Fibroblast of lung (primary cell): Measurements from ENCODE around the gene SCMH1. TPM values are rescaled to one million over a fixed set of nuclear protein-coding genes. Genes with fewer than 3 reads are reported as not detected.

Experiments
- DNase-seq, 2 donors: peaks; one replicate each; pipeline versions ENCODE4 v3.0.0 to v3.0.0-alpha.2; 2010; ENCODE audit warnings: low read depth in 2 of 2
- H2AFZ ChIP-seq: 2 replicates; pipeline ENCODE4 v1.5.1; 2012; ENCODE audit warnings: low read length, control low read depth, inconsistent platforms
- H3K27ac ChIP-seq: 2 replicates; pipeline ENCODE4 v1.5.1; 2011; ENCODE audit warnings: low read length, control low read depth; ENCODE audit not compliant: insufficient read depth
- H3K27me3 ChIP-seq: 2 replicates; pipeline ENCODE4 v1.5.1; 2011; ENCODE audit warnings: mild to moderate bottlenecking, low read length; ENCODE audit not compliant: control insufficient read depth, insufficient read depth
- H3K36me3 ChIP-seq: 2 replicates; pipeline ENCODE4 v1.5.1; 2011; ENCODE audit warnings: low read length; ENCODE audit not compliant: control insufficient read depth, insufficient read depth
- H3K4me1 ChIP-seq: 2 replicates; pipeline ENCODE4 v1.5.1; 2011; ENCODE audit warnings: low read length; ENCODE audit not compliant: control insufficient read depth, insufficient read depth; ENCODE audit errors: extremely low read depth
- H3K4me2 ChIP-seq: 2 replicates; pipeline ENCODE4 v1.5.1; 2011; ENCODE audit warnings: low read length, control low read depth; ENCODE audit not compliant: insufficient read depth; ENCODE audit errors: extremely low read depth
- H3K4me3 ChIP-seq, 4 experiments: fragments of 200-600 bp in 1 of 4; sonication (generic) in 1 of 4; replicated peaks in 1 of 4; 2 replicates each; pipeline ENCODE4 v1.5.1; 2011 to 2016; ENCODE audit warnings: low read length in 4 of 4, low read depth in 3 of 4, mild to moderate bottlenecking in 3 of 4, control low read depth in 2 of 4, inconsistent platforms in 1 of 4, mixed read lengths in 1 of 4; ENCODE audit not compliant: insufficient read depth in 1 of 4; ENCODE audit errors: control extremely low read depth in 1 of 4
- H3K79me2 ChIP-seq: 2 replicates; pipeline ENCODE4 v1.5.1; 2012; ENCODE audit warnings: mild to moderate bottlenecking, low read length, inconsistent platforms; ENCODE audit not compliant: control insufficient read depth, insufficient read depth
- H3K9ac ChIP-seq: 2 replicates; pipeline ENCODE4 v1.5.1; 2011; ENCODE audit warnings: mild to moderate bottlenecking, low read length, control low read depth; ENCODE audit not compliant: insufficient read depth
- H3K9me3 ChIP-seq: 2 replicates; pipeline ENCODE4 v1.5.1; 2012; ENCODE audit warnings: low read depth, low read length; ENCODE audit not compliant: control insufficient read depth, insufficient read depth
- H4K20me1 ChIP-seq: 2 replicates; pipeline ENCODE4 v1.5.1; 2011; ENCODE audit warnings: low read length; ENCODE audit not compliant: control insufficient read depth, insufficient read depth; ENCODE audit errors: extremely low read depth
- EZH2 ChIP-seq: IDR thresholded peaks from 2 replicates; pipeline ENCODE4 v1.5.1; 2012; ENCODE audit warnings: low read length, control low read depth, mild to moderate bottlenecking; ENCODE audit errors: missing control alignments
- polyA plus RNA-seq, 2 donors: library from polyadenylated mRNA; depleted of rRNA in 1 of 2; stranded (reverse) in 1 of 2; unstranded in 1 of 2; fragments of >200 nt; gene quantifications; 2 replicates each; pipeline ENCODE4 v1.2.1, GENCODE V29; 2011 to 2012; ENCODE audit warnings: missing spikeins in 1 of 2
- total RNA-seq: library from RNA; depleted of rRNA; stranded (reverse); fragments of >200 nt; gene quantifications from 2 replicates; pipeline ENCODE4 v1.2.1, GENCODE V29; 2014
- TF ChIP-seq, protein P1 (sequence below), 2 donors: IDR thresholded peaks in 1 of 2; conservative IDR thresholded peaks in 1 of 2; 1 replicate in 1 of 2; 2 replicates in 1 of 2; pipeline ENCODE4 v1.5.1; 2011 to 2012; ENCODE audit warnings: low read length in 2 of 2, control low read depth in 1 of 2, inconsistent platforms in 1 of 2, low read depth in 1 of 2, mild to moderate bottlenecking in 1 of 2

Gene SCMH1
- total and polyA plus RNA-seq, 2 donors (not counting 1 experiment from before 2014, with no cell fraction given), result 20.8 to 24.8 TPM

DNA sequence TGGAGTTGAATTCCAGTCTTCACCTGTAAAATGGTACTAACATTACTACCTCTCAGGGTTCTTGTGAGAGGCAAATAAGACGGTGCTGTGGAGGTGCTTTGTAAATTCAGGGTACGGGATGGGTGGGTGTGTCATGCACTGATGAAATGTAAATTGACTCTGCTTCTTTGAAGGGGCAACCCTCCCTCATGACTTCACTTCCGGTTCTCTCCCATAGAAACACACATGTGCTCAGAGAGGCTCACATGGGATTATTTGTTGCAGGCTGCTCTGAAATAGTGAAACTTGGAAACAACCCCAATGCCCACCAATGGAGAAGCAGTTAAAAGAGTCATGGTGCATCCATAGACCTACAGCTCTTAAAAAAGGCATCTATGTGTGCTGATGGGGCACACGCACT is 44.9 kb upstream of the SCMH1 start:
- Histone ChIP-seq H3K9me3 (no peaks in the 10 kb centered on the region), H3K4me1 (no peaks in the 10 kb centered on the region), H3K27me3 (peaks cover 2% of the 10 kb centered on the region), H3K36me3 (no peaks in the 10 kb centered on the region), H3K79me2 (no peaks in the 10 kb centered on the region), H4K20me1 (no peaks in the 10 kb centered on the region), H2AFZ (no peak overlapping the region), H3K4me2 (no peak overlapping the region), H3K4me3 (no peak overlapping the region), H3K27ac (no peak overlapping the region), H3K9ac (no peak overlapping the region)
- peak in 1 of 2 donors; percentile 5 for DNase-seq
- TF ChIP-seq EZH2, result no peak
- TF ChIP-seq, protein P1, sequence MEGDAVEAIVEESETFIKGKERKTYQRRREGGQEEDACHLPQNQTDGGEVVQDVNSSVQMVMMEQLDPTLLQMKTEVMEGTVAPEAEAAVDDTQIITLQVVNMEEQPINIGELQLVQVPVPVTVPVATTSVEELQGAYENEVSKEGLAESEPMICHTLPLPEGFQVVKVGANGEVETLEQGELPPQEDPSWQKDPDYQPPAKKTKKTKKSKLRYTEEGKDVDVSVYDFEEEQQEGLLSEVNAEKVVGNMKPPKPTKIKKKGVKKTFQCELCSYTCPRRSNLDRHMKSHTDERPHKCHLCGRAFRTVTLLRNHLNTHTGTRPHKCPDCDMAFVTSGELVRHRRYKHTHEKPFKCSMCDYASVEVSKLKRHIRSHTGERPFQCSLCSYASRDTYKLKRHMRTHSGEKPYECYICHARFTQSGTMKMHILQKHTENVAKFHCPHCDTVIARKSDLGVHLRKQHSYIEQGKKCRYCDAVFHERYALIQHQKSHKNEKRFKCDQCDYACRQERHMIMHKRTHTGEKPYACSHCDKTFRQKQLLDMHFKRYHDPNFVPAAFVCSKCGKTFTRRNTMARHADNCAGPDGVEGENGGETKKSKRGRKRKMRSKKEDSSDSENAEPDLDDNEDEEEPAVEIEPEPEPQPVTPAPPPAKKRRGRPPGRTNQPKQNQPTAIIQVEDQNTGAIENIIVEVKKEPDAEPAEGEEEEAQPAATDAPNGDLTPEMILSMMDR (conservative IDR thresholded peaks at IDR 0.05 in 1 of 2, IDR thresholded peaks at IDR 0.05 in 1 of 2; ENCODE audit: low read depth in 1 of 2, low read length in 2 of 2), result no peak

DNA sequence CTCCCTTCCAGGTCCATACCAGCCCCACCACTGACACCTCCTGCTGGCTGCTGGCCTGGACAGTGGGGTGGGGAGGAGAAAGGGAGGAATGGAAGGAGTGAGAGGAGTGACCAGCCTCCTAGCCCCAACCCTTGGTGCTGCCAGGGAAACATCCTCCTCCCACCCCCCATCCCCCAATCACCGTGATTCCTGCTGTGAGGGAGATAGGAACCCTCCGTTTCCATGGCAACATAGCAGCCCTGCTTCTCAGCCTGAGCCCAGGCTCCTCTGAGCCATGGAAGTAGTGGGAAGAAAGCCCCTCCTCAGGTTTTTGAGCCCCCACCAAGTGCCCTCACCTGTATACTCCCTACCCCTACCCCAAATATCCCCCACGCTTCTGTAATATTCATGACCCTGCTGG is 44.4 kb upstream of the SCMH1 start:
- Histone ChIP-seq H3K9me3 (no peaks in the 10 kb centered on the region), H3K4me2 (no peak overlapping the region), H3K4me3 (no peak overlapping the region), H3K36me3 (no peaks in the 10 kb centered on the region), H4K20me1 (no peaks in the 10 kb centered on the region), H2AFZ (no peak overlapping the region), H3K9ac (no peak overlapping the region), H3K4me1 (no peaks in the 10 kb centered on the region), H3K27me3 (peaks cover 2% of the 10 kb centered on the region), H3K79me2 (no peaks in the 10 kb centered on the region), H3K27ac (no peak overlapping the region)
- no peak for DNase-seq
- TF ChIP-seq, protein P1 (conservative IDR thresholded peaks at IDR 0.05 in 1 of 2, IDR thresholded peaks at IDR 0.05 in 1 of 2; ENCODE audit: low read depth in 1 of 2, low read length in 2 of 2), result no peak
- TF ChIP-seq EZH2, result no peak

DNA sequence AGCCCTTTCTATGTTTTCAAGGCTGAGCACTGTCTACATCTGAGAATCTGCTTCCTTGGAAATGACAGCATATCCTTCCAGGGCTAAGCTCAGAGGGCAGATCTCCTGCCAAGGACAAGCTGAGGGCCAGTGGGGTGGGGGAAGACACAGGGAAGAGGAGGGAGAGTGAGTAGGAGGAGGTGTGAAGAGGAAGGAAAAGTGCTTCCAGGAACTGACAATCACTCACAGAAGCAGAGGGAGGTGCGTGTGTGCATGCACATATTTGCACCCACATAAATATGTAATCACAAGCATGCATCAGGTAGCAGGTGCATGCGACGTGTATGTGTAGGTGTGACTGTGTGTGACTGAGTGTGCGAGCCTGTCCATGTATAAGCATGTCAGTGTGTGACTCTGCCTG is 43.7 kb upstream of the SCMH1 start:
- H3K4me2 ChIP-seq, result no peak overlapping the region
- no peak overlapping the region for H3K9ac ChIP-seq
- H4K20me1 ChIP-seq, result no peaks in the 10 kb centered on the region
- no peaks in the 10 kb centered on the region for H3K36me3 ChIP-seq
- H3K27me3 ChIP-seq, result no peaks in the 10 kb centered on the region
- no peaks in the 10 kb centered on the region for H3K79me2 ChIP-seq
- no peak overlapping the region for H3K27ac ChIP-seq
- no peak for DNase-seq
- H2AFZ ChIP-seq, result no peak overlapping the region
- no peaks in the 10 kb centered on the region for H3K4me1 ChIP-seq
- H3K4me3 ChIP-seq, result no peak overlapping the region
- H3K9me3 ChIP-seq, result no peaks in the 10 kb centered on the region
- TF ChIP-seq, protein P1 (conservative IDR thresholded peaks at IDR 0.05 in 1 of 2, IDR thresholded peaks at IDR 0.05 in 1 of 2; ENCODE audit: low read depth in 1 of 2, low read length in 2 of 2), result no peak
- TF ChIP-seq EZH2, result no peak
